ENCODE data around the gene ELP4.

Gene ELP4

GRCh38 chr11:31802000-31802551 lies 292.5 kb downstream of the ELP4 start:
- DNase-seq: no peak

- DNase-seq: no peak
Measured at GRCh38 chr11:31802609-31802989, 293.0 kb downstream of the ELP4 start.

GRCh38 chr11:31802990-31803812 lies 293.6 kb downstream of the ELP4 start:
- no peak for DNase-seq

GRCh38 chr11:31803813-31804311 lies 294.3 kb downstream of the ELP4 start:
- DNase-seq: no peak

- DNase-seq: no peak
Measured at GRCh38 chr11:31804312-31805036, 294.9 kb downstream of the ELP4 start.

GRCh38 chr11:31805037-31805628 lies 295.6 kb downstream of the ELP4 start:
- DNase-seq: no peak

GRCh38 chr11:31805629-31806185 lies 296.1 kb downstream of the ELP4 start:
- DNase-seq: no peak

GRCh38 chr11:31806186-31806927 lies 296.8 kb downstream of the ELP4 start:
- no peak for DNase-seq

GRCh38 chr11:31806928-31807798 lies 297.6 kb downstream of the ELP4 start:
- DNase-seq: no peak

- no peak for DNase-seq
Measured at GRCh38 chr11:31807799-31808667, 298.5 kb downstream of the ELP4 start.

- no peak for DNase-seq
Measured at GRCh38 chr11:31808721-31809540, 299.4 kb downstream of the ELP4 start.

- no peak for DNase-seq
Measured at GRCh38 chr11:31809541-31809856, 299.9 kb downstream of the ELP4 start.

- DNase-seq: no peak
Measured at GRCh38 chr11:31809857-31810778, 300.6 kb downstream of the ELP4 start.

- peak in 1 of 5 donors; percentile 30 for DNase-seq
Measured at GRCh38 chr11:31810779-31811647, 301.4 kb downstream of the ELP4 start, which contains the start of gene PAX6. TSS of gene PAX6 (minus strand) at chr11:31811322. CDS start at chr11:31806411, 4,911 bp downstream.

GRCh38 chr11:31812383-31813381 lies 303.1 kb downstream of the ELP4 start:
- DNase-seq: no peak

Measured in T-helper 1 cell (primary cell).